Activated T-cell treated with anti-CD3 and anti-CD28 coated beads for 4 hours (primary cell): Measurements from ENCODE around the gene SPTB.
A peak's percentile ranks its signal among the peaks of the same experiment; 100 is the strongest.

ENCODE experiments used
- DNase-seq: peaks from one replicate; pipeline ENCODE4 v3.0.0-alpha.2; 2020

The SPTB gene

DNA sequence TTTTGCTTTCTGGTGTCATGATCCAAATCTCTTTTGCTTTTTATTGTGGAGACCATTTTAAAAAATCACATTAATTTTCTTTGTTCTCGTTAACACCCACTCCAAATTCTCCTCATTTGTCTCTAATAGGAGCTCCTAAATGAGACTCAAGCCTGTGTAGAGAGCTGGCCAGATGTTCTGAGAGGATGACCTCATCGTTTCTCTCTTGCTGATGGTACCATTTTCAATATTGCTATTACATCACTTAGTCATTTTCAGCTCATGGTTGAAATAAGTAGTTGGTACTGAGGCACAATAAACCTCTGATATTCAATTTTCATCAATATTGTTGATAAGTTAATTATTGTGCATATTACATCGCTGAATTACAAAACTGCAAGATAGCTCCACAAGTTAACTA is 31.5 kb downstream of the SPTB start:
- no peak for DNase-seq

DNA sequence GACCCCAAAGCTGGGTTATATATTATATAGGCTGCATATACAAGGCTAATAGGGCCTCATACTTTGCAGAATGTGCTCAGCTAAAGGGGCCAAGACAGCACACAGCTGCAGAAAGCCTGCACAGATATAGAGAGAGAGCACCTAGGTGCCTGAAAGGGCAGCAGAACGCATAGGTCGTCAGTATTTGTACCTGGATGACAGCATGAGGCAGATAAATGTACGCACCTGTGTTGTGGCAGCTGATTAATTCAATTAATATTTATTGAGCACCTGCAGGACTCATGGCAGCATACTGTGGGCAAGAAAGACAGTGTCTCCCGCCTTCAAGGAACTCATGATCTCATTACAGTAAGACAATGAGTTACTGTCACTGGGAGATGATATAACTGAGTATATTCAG is 33.4 kb downstream of the SPTB start:
- DNase-seq, result no peak

DNA sequence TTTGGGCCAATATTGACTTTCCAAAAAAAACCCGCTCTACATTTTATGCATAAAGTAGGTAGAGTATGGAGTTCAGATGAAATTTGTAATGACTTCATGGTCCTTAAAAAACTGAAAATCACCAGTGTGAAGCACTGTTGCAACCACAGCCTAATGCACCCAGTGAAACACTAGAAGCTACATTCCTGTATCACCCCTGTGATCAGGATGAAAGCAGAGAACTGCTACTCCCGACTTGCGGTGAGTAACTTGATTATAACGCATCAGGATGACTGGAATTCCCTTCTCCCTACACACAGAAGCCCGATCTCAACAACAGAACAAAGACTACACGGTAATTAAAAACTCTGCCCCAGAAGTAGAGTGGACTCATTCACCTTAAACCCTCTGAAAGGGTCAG is 33.8 kb downstream of the SPTB start:
- DNase-seq, result no peak

DNA sequence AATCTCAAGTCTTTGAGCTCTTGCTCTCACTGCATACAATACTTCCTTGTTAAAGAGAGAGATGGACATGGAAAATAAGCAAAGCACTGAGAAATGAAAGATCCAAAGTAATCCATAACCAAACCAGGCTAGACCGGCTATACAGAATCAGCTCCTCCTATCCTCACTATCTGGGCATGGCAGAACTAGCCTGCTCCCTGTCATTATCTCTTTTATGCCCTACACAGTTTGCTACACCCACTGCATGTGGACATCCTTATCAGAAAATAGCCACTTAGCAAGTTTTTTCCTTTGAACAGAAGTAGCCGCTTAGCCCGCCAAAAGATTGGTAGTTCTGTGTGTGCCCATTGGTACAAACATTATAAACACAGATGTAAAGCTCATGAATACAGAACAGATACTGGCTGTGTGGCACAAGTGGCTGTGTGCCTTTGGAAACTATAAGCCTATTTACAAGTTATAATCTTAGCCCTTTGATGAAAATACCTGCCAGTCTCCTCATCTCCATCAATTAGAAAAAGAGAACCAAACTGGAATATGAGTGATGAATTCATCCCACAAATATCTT is 34.7 kb downstream of the SPTB start:
- DNase-seq, result no peak

DNA sequence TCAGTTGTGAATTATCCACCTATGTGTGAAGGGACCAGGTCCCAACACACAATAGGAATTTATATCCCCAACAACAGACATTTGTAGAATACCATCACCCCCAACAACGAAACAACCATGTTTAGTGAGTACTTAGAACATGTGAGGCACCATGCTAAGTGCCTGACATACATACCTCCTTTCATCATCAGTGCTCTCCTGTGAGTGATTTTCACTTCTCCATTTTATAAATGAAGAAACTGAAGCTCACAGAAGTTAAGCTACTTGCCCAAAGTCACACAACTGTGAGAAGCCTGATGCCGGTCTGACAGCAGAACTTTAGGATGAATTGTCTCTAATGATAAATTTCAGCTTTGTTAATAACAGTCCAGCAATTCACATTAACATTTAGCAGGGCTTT is 35.4 kb downstream of the SPTB start:
- DNase-seq, result no peak

DNA sequence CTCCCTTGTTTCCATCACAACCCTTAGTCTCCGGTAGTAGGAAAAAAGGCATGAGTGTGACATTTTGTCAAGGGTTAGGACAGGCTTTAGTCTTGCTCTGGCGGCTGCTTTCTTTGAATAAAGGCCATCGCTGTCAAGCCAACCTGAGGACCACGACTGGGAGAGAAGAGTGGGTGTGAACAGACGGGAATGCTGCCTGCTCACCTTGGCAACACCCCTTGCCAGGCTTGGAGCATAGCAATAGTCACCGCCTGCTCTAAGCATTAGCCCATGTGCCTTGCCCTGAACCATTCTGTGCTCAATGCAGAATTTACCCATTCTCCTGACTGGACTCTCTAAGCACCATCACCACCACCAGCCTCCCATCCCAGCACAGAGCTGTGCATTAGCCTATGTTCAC is 36.2 kb downstream of the SPTB start:
- DNase-seq, result no peak

DNA sequence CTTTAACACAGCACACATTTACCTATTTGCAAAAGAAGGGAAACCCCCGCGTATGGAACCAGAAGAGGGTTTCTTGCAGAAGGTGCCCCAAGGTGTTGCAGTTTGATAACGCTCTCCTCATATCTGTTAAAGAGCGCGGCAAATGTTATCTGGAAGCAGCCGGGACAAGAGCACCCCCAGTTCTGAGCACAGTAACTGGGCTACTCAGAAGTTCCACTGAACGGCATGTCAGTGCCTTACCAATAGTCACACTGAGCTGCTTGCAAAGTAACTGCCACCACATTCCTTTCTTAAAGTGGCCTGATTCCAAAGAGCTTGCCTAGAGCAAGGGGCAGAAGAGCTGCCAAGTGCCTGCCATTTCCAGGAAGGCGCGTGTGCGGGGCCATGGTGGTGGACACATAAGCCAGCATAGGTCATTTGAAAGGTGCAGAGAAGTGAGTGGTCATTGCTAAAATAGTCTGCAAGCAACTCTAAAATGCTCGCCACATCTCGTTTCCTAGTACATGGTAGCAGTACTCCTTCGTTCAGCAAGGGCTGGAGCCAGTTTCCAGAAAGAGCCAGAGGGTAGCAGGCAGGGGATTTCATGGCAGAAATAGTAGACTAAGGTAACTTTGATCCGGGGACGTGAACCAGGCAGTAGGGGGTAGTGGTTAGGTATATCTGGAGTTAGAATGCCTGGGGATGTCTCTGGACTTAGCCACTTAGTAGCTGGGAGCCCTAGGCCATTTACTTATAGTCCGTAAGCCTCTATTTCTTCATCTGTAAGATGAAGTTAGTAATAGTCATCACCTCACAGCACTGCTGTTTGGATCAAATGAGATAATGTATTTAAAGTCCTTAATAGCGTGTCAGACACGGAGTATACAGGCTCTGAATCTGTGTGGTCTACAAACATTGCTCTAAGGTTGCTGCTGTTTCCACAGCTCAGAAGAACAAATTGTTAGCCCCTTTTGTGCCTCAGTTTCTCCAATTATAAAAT is 37.6 kb downstream of the SPTB start:
- DNase-seq, result no peak

DNA sequence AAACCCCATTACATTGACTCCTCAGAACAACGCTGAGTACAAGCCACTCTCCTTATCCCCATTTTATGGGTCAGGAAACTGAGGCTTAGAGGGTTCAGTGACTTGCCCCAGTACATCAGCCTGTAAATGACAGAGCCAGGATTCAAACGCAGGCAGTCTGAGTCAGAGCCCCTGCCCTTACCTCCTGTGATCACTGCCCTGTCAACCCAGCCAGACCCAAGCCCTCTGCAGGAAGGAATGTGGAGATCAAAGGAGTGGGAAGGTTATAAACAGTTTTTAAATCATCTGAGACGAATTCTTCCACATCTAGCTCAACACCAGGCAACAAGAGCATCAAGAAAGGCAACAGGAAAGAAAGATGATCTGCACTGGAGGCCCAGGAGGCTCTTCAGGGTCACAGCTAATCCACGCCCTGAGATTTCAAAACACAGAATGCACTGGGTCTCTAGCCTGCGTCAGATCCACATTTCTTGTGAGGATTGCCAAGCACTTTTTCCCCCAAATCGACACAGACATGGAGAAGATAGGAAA is 38.5 kb downstream of the SPTB start:
- DNase-seq, result no peak

DNA sequence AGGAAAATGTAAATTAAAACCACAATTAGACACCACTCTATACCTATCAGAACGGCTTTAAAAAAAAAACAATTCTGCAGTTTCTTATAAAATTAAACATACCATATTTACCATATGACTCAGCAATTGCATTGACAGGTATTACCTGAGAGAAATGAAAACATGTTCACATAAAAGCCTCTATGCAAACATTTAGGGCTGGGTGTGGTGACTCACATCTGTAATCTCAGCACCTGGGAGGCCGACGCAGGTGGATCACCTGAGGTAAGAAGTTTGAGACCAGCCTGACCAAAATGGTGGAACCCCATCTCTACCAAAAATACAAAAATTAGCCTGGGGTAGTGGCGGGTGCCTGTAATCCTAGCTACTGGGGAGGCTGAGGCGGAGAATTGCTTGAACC is 41.1 kb downstream of the SPTB start:
- DNase-seq, result no peak

DNA sequence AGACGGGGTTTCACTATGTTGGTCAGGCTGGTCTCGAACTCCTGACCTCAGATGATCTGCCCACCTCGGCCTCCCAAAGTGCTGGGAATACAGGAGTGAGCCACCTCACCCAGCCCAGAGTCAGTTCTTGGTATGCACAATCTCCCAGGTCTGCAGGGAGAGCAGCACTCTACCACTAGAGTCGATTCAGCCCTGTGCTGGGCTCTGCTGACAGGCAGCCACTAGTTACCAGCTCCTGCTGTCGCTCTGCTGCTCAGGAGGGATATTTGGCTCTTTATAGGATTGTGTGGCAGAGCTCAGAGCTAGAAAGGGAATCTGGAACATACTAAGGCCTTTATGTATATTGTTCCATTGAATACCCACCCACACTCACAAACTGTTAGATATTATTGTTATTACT is 44.3 kb downstream of the SPTB start:
- no peak for DNase-seq

DNA sequence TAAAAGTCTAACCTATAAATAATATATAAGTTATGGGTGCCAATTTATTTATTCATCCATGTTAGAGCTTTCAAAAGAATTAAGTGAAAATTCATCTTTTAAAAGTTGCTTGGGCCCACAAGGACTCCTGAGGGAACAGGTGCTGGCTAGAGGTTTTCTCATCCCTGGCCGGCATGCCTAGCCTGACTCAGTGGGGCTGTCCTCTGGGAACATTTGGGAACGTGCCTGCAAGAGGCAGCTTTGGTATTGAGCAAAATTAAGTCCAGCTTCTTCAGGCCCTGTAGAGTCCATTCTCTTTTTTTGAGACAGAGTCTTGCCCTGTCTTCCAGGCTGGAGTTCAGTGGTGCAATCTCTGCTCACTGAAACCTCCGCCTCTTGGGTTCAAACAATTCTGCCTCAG is 44.7 kb downstream of the SPTB start:
- no peak for DNase-seq

DNA sequence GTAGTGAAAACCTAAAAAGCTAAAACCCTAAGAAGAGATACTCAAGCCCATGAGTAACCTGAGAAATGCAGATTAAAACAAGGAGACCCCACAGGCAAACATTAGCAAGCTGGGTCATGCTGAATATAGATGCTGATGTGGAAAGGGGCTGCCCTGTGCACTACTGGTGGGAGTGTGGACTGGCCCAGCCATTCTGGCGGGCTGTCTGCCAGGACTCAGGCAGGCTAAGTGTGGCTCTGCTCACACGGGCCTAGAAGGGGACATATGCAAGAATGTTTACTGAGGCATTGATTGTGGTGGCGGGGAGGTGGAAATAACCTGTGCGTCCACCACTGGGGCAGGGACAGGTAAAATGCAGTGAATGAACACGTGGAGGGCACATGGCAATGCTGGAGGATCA is 48.3 kb downstream of the SPTB start:
- no peak for DNase-seq

DNA sequence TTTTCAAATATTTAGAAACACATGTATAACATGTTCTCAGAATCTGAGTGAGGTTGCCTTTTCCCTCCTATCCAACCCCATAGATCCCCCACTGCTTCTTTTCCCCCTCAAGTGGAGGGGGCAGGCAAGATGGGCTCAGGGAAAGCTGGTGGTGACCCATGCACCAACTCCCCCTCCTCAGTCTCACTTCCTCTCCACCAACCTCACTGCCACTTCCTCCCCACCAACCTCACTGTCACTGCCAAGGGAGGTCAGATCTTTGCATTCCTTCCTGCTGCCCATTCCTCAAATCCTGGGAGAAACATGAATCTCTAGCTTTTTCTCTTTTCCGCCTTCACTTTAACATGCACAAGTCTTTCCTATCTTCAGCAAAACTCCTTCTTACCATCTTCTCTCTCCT is 48.7 kb downstream of the SPTB start:
- no peak for DNase-seq

DNA sequence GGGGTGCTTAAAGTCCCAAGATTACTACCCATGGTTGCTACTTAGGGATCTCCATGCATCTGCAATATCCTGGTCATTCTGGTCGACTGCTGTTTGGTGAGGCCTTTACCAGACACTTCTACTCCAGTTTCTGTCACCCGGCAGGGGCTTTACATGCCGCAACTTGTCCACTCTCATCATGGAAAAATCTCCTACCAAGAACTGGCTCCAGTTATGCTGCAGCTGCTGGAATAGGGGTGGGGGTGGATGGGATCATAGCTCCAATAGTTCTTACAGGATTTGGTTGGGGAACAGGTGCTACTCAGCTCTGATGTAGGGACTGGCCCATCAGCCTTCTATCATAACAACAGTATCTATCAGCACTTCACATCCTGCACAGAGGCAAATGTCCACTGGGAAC is 51.6 kb downstream of the SPTB start:
- no peak for DNase-seq

DNA sequence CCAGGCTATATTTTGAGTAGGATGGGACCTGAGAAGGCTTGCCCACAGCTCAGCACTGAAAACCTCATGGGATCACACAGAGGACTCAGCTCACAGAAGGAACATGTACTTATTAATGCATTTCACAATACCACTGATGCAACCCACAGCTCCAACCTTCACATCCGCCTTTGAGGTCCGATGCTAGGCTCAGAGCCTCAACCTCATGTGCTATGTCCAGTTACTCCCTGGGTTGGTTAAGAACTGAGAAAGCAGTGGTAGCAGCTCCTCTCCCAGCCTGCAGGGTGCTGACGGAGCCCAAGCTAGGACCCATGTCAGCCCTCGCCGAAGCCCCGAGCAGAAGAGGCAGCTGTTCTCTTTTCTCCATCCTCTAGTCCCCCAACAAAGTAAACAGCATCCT is 52.9 kb downstream of the SPTB start:
- DNase-seq, result no peak

DNA sequence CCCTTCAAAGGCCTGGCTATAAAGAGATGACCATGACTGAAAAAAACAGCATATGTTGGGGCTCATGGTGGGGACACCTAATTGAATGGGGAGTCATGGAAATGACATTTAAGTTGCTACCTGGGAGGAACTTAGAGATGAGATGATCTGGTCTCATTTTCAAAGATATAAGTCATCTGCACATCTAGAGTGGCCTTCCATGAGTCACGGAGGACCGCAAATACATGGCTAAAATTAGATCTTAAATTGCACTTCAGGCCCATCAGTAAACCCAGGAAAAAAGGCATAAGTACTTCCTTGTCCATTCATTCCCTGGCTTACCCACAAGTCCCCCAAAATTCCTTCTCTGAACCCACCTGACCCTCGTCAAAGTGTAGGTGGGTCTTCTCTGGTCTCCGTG is 53.4 kb downstream of the SPTB start:
- DNase-seq, result no peak

DNA sequence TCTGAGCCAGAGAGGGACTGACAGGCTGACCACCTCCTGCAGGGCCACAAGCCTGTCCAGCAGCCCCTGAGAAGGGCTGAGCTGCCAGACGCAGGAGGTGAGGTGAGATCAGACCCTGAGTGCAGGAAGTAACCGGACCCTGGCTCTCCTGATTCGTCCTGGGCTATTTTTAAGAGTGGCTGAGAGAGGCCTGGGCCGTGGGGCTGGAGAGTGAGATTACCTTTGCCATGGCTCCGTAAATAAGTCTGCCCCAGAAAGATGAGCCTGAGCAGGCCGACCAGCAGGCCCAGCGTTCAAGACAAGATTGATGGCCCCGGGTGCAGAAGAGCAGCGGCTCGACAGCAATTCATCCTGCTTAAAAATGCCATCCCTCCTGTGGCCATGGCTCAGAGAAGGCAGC is 54.2 kb downstream of the SPTB start:
- no peak for DNase-seq

DNA sequence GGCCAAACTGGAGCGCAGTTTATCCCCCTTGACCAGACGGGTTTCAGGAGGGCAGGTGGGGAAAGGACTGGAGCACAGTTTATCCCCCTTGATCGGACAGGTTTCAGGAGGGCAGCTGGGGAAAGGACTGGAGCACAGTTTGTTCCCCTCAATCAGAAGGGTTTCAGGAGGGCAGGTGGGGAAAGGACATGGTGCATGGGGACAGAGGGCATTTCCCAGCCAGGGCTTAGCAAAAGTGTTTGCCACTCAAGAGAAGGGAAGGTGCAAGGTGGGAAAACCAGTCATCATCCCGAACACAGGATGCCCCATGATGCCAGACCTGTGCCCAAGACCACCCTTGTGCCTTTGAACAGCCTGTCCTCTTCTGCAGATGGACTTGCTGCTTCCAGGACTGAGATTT is 54.7 kb downstream of the SPTB start:
- DNase-seq, result no peak

DNA sequence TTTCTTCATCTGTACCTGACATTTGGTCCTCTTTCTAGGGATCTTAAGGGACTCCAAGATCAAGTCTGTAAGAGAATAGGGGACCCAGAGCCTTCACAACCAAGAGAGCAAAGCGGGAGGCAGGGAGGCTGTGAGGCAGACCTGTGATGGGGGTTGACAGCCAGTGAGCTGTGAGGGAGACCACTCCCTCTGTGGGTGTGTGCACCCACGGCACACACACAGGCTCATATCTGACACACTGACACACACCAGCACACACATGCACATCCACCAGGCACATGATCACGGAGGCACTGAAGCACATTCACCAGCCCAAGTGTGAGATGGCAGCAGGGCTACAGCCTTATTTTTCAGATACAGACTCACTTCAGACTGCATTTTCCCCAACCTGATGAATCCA is 55.2 kb downstream of the SPTB start:
- DNase-seq, result no peak

DNA sequence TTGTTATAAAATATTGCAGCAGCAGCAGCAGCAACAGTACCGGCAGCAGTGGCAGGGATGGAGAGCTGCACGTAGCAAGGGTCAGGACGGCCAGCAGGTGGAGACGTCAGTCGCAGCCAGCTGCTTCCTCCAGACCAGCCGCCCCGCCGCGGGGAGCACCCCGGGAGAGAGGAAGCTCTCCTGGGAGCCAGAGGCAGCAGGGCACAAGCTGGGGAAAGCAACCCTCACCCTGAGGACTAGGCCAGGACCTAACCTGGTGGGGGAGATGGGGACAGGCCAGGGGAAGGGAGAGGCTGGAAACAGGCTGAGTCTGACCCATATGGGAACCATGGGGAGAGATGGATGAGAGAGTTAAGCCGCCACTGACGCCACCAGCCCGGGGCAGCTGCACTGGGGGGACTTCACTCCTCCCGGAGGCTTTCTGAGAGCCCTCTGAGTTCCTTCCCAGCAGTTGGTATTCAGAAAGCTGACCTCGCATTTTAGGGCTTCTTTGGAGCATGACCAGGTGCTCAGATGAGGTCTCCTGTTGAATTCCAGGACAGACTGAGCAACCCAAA is 56.3 kb downstream of the SPTB start:
- DNase-seq, result peak; percentile 54

DNA sequence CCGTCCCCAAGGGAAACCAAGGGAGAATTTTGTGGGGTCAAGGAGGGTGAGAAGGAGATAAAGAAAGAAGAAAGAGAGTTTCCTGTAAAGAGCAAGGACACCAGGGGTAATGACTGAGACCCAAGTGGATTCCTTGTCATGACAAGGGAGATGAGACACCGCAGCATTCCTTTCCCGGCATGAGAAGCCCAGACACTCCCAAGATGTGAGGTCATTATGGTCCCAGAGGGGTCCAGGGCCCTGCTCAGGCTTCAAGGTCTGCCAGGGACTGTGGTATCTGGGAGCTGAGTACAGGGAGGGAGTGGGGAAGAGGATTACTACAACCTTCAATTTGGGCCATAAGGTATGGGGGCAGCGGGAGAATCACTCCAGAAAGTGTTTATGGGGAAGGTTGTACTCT is 58.1 kb downstream of the SPTB start:
- DNase-seq, result no peak

DNA sequence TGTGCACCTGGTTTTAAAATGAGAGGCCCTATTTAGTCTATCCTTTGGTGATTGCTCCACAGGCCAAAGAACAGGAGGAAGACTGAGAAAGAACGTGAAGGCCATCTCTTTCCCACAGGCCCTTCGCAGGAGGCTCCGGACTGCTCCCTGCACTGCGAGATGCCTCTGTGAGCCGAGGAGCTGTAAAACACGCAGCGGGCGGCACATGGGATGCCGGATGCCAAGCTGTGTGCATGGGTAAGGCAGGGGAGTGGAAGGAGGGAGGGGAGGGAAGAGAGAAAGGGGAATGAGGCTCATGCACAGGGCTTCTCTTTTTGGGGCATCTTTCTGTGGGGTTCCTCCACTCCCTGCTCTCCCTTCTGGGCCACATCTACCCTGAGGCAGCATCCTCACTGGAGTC is 61.6 kb downstream of the SPTB start:
- no peak for DNase-seq

DNA sequence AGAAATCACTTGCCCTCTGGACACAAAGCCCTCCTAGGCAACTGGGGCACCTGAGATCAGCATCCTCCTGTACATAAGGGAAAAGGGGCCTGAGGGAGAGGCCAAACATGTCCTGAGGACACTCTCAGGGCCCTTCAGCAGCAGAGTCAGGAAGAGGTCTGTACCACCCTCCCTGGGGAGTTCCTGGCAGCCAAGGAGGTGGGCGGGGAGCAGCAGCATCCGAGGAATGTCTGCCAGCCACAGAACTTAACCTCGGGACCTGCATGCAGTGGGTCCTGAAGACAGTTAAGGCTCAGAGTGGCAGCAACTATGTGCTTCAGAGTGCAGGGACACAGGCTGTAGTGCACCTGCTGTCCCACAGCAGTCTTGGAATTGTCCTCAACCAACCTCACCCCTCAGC is 62.1 kb downstream of the SPTB start:
- no peak for DNase-seq

DNA sequence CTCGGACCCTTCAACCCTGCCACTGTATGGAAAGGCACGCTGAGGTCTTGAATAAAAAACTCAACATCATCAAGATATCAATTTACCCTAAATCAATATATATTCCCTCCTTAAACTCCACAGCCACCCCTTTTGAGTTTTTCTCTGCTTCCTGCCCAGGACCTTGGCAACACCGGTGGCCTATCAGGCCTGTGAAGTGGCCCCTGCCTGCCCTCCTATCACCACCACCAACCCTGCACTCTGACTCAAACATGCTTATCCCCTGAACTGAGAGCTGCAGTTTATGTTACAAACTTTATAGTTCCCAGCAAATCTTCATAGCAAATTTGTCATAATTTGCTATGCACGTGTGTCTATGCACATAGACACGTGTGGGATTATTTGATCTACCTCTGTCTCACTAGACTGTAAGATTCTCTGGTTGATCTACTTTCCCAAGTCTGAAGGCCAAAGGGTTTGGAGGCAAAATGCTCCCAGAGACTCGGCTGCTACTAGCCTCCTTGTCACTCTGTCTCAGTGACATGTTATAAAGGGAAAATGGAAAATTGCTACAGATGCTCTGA is 63.4 kb downstream of the SPTB start:
- DNase-seq, result no peak
